ENCODE data around the gene ADAMTS19. TPM values are rescaled to one million over a fixed set of nuclear protein-coding genes. Genes with fewer than 3 reads are reported as not detected.

Gene ADAMTS19
- total and polyA plus RNA-seq, 9 donors: 0.18 to 23.5 (median 2.2) TPM

- DNase-seq: no peak
- TF ChIP-seq POLR2A (IDR thresholded peaks at IDR 0.05) (no peak), CTCF (IDR thresholded peaks at IDR 0.05) (no peak), EP300 (IDR thresholded peaks at IDR 0.05) (no peak)
- Histone ChIP-seq H3K27ac (no peak overlapping the region), H3K36me3 (no peaks in the 10 kb centered on the region), H3K9me3 (no peaks in the 10 kb centered on the region), H3K4me1 (ENCODE audit: insufficient read depth) (no peaks in the 10 kb centered on the region), H3K27me3 (no peaks in the 10 kb centered on the region), H3K4me3 (no peak overlapping the region)
- intact Hi-C loops (cut with DNase I): no loop called here
- 57 to 65% (median 62%) methylated on average over 3 of the region's 3 CpGs for WGBS, 3 donors
These were observed 131.5 kb downstream of the ADAMTS19 start for GRCh38 chr5:129591508-129592160.

DNA sequence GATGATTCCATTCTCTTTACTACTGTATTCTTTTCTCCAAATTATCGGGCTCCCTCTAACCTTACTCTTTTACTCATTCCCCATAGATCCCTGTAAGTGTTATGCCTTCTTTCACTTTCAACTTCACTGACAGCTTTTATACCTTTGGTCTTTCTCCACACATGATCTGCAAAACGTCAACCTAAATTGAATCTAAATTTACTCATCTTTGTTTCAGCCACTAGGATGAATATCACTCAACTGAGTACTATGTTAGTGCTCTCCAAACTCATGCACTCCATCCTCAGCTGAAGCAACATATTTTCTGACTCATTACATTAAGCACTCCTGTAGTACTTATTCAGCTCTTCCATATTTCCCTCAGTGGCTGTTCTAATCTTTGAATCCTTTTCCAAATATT, 133.4 kb downstream of the ADAMTS19 start:
- H3K27ac ChIP-seq: no peak overlapping the region
- no peaks in the 10 kb centered on the region for H3K36me3 ChIP-seq
- no peaks in the 10 kb centered on the region for H3K9me3 ChIP-seq
- H3K27me3 ChIP-seq: no peaks in the 10 kb centered on the region
- no peak overlapping the region for H3K4me3 ChIP-seq
- TF ChIP-seq CTCF (IDR thresholded peaks at IDR 0.05) (no peak), EP300 (IDR thresholded peaks at IDR 0.05) (no peak), POLR2A (IDR thresholded peaks at IDR 0.05) (no peak)
- intact Hi-C loops (cut with DNase I): no loop called here
- WGBS, 3 donors: 74 to 77% (median 76%) methylated on average over 2 of the region's 2 CpGs
- H3K4me1 ChIP-seq (ENCODE audit: insufficient read depth): no peaks in the 10 kb centered on the region
- no peak for DNase-seq

DNA sequence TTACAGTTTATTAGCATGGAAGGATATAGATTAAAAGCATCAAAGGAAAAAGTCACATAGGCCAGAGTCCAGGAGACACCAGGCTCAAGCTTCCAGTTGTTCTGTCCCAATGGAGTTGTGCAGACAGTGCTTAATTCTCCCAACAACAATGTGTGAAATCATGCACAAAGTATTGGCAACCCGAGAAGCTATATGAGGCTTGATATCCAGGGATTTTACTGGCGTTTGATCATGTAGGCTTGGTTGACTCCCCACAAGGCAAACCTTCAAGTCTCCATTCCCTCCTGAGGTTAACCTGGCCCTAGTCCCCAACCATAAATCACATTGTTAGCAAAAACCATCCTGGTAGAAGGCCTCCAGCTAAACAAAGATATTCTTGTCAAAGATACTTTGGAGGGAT, 141.5 kb downstream of the ADAMTS19 start:
- no peaks in the 10 kb centered on the region for H3K4me1 ChIP-seq (ENCODE audit: insufficient read depth)
- no peaks in the 10 kb centered on the region for H3K9me3 ChIP-seq
- no peak overlapping the region for H3K4me3 ChIP-seq
- DNase-seq: no peak
- intact Hi-C loops (cut with DNase I): no loop called here
- H3K27ac ChIP-seq: no peak overlapping the region
- no peaks in the 10 kb centered on the region for H3K36me3 ChIP-seq
- no peak for TF ChIP-seq POLR2A (IDR thresholded peaks at IDR 0.05)
- no peak for TF ChIP-seq CTCF (IDR thresholded peaks at IDR 0.05)
- no peak for TF ChIP-seq EP300 (IDR thresholded peaks at IDR 0.05)
- H3K27me3 ChIP-seq: no peaks in the 10 kb centered on the region
- WGBS, 3 donors: 66 to 71% (median 67%) methylated on average over 2 of the region's 2 CpGs

DNA sequence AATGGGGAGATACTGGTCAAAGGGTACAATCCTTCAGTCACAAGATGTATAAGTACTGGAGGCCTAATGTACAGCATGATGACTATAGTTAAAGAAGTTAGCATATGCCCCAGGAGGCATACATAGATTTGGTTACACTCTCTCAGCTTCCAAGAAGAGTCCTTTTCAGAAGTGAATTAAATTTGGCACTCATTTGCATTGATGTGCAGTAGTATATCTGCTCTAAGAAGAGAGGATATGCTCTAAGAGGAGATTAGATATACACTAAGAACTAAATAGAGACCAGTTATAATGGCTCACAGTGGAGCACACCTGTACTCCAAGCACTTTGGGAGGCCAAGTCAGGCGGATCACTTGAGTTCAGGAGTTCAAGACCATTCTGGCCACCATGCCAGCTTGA, 148.3 kb downstream of the ADAMTS19 start:
- no peak for TF ChIP-seq CTCF (IDR thresholded peaks at IDR 0.05)
- TF ChIP-seq EP300 (IDR thresholded peaks at IDR 0.05): no peak
- TF ChIP-seq POLR2A (IDR thresholded peaks at IDR 0.05): no peak
- H3K27ac ChIP-seq: no peak overlapping the region
- intact Hi-C loops (cut with DNase I): no loop called here
- H3K27me3 ChIP-seq: no peaks in the 10 kb centered on the region
- no peak for DNase-seq
- 71 to 91% (median 85%) methylated on average over 1 of the region's 1 CpG for WGBS, 3 donors
- H3K4me3 ChIP-seq: no peak overlapping the region
- H3K9me3 ChIP-seq: no peaks in the 10 kb centered on the region
- no peaks in the 10 kb centered on the region for H3K4me1 ChIP-seq (ENCODE audit: insufficient read depth)
- H3K36me3 ChIP-seq: no peaks in the 10 kb centered on the region

All from ovary (tissue), 9 donors.